GM06990 (cell line): ENCODE results near the gene MUC5AC.

ENCODE experiments used
- DNase-seq: peaks from one replicate; pipeline ENCODE4 v3.0.0-alpha.2; 2011; ENCODE audit not compliant: insufficient read length; ENCODE audit errors: extremely low read depth
- H3K27me3 ChIP-seq: replicated peaks from 2 replicates; pipeline ENCODE4 v1.6.0; 2011; ENCODE audit warnings: low read length; ENCODE audit not compliant: control insufficient read depth, insufficient read depth
- H3K36me3 ChIP-seq: 2 replicates; pipeline ENCODE4 v1.5.1; 2011; ENCODE audit warnings: low read length; ENCODE audit not compliant: control insufficient read depth, insufficient read depth
- H3K4me3 ChIP-seq: replicated peaks from 2 replicates; pipeline ENCODE4 v1.5.1; 2011; ENCODE audit warnings: low read depth, mild to moderate bottlenecking, control low read depth, low read length
- CTCF ChIP-seq: IDR thresholded peaks from 2 replicates; pipeline ENCODE4 v1.5.1; 2011; ENCODE audit warnings: low read length, control low read depth, mild to moderate bottlenecking, inconsistent platforms; ENCODE audit not compliant: insufficient read depth, poor library complexity, severe bottlenecking

Gene MUC5AC

GRCh38 chr11:1203505-1204271, 45.9 kb downstream of the MUC5AC start:
- TF ChIP-seq CTCF: no peak
- H3K27me3 ChIP-seq: no peaks in the 10 kb centered on the region
- H3K36me3 ChIP-seq: no peaks in the 10 kb centered on the region
- peak; percentile 0 for DNase-seq
- H3K4me3 ChIP-seq: no peak overlapping the region

- Histone ChIP-seq H3K36me3 (no peaks in the 10 kb centered on the region), H3K4me3 (no peak overlapping the region), H3K27me3 (no peaks in the 10 kb centered on the region)
- peak; percentile 3 for DNase-seq
- no peak for TF ChIP-seq CTCF
Measured at GRCh38 chr11:1204381-1205101, 46.8 kb downstream of the MUC5AC start.

- H3K27me3 ChIP-seq: no peaks in the 10 kb centered on the region
- TF ChIP-seq CTCF: no peak
Measured at GRCh38 chr11:1205121-1205986, 47.6 kb downstream of the MUC5AC start.

GRCh38 chr11:1205987-1206331, 48.2 kb downstream of the MUC5AC start:
- no peak for TF ChIP-seq CTCF
- Histone ChIP-seq H3K27me3 (no peaks in the 10 kb centered on the region), H3K36me3 (no peaks in the 10 kb centered on the region), H3K4me3 (no peak overlapping the region)
- no peak for DNase-seq

More at GRCh38 chr11:1205121-1205986, 47.6 kb downstream of the MUC5AC start:
- DNase-seq: peak; percentile 0
- Histone ChIP-seq H3K36me3 (no peaks in the 10 kb centered on the region), H3K4me3 (no peak overlapping the region)

GRCh38 chr11:1206391-1207271, 48.9 kb downstream of the MUC5AC start:
- no peak for TF ChIP-seq CTCF
- Histone ChIP-seq H3K4me3 (no peak overlapping the region), H3K27me3 (no peaks in the 10 kb centered on the region), H3K36me3 (no peaks in the 10 kb centered on the region)
- peak; percentile 0 for DNase-seq
